GM21381 (cell line): ENCODE data around the gene SIAE.

Experiments
- ATAC-seq: cut with Tn5 transposase; IDR thresholded peaks from one replicate; pipeline ENCODE4 v1.9.1; 2021; ENCODE audit warnings: mild to moderate bottlenecking, moderate library complexity; ENCODE audit not compliant: unreplicated experiment

SIAE gene

GRCh38 chr11:124673333-124674167 lies at the start of gene SIAE, which contains the start of gene SPA17:
Gene SIAE, minus strand, starts transcription at chr11:124673739. Its CDS starts 31 bp downstream, at chr11:124673708.
Gene SPA17, plus strand, starts transcription at chr11:124673904. Its CDS starts 1,361 bp downstream, at chr11:124675265.
- peak; percentile 91 for ATAC-seq

DNA sequence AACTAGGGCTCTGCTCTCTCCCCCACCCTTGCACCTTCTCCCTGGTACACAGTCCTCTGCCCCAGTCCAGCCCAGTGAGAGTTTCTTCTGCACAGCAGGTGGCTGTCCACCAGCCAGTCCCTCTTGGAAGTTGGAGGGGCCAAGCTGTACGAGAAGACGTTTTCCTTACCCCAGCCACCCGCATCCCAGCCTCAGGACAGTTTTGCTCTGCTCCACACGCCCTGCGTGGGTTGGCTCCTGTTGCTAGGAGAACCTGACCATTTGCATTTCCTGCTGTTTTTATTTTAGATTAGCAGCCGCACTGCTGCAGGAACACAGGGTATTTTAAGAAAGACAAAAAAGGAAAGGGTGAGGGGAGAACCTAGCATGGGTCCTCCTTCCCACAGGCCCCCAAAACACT lies 48.6 kb upstream of the SIAE start:
- ATAC-seq: no peak

DNA sequence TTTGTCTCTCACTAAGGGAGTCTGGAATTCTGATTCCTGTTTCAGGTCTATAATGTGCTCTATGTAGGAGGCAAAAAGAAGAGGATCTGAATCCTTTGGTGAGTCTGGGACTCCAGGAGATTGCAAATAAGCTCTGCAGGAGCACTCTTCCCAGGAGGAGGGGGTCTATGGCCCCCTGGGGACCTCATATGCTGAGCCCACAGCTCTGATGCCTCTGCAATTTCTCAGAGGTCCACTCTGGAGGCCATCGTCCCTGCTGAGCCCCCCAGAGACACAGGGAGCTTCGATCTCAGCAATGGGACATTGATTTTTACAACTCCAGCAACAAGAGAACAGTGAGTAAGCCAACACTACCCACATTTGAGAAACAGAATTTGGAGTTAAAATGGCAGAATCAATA lies 46.0 kb upstream of the SIAE start:
- no peak for ATAC-seq

GRCh38 chr11:124718801-124719200 lies 45.3 kb upstream of the SIAE start:
- no peak for ATAC-seq

DNA sequence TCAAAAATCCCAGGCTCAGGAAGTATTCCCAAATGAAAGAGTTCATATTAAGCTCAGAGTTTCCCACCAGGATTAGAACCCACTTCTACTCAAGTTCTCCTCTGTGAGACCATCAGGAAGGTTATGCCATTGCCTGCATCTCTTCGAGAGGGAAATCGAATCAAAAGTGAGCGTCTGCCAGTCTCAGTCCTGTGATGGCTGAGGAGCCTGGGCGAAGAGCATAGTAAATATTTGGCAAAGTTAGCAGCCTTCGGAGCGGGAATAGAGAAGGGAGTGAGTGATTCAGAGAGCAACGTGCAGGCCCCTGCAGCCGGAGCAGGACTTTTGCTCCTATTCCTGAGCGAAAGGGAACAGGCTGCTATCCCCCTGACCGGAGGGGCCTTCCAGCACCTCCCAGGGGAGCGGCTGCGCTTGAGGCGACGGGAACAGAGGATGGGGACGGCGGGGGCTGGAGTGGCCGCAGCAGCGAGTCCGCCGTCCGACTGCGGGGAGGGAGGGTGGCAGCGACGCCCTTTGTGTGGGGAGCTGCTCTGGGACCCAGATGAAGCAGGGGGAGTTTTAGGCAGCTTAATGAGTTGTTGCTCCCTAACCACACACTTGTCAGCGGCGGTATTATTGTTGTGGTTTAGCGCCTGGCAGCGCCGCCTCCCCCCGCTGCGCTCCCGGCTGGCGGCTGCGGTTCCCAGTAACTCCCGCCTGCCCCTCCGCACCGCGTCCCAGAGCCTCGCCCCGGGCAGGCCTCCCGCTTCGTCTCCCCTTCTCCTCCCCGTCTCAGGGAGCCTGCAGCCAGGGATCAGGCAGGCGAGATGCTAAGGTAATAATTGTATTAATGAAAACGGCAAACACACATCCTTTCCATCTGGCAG lies 44.5 kb upstream of the SIAE start:
- no peak for ATAC-seq

GRCh38 chr11:124717421-124717785 lies 43.9 kb upstream of the SIAE start:
- ATAC-seq: peak; percentile 49

DNA sequence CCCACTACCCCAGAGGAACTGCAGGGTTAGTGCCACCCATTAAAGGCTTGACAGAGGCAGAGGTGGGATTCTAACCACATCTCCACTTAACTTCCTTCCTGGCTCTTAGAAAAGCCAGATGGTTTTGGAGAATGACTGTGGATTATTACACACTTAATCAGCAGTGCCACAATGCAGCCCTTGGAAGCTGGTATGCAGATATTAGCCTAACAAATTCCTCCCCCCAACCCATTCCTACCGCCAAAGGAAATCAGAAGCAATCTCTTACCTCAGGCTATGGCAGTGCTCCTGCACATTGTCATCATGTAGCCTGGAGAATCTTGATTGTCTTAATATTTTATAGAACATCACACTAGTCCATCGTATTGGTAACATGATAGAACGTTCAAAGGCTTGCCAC lies 43.1 kb upstream of the SIAE start:
- ATAC-seq: no peak

DNA sequence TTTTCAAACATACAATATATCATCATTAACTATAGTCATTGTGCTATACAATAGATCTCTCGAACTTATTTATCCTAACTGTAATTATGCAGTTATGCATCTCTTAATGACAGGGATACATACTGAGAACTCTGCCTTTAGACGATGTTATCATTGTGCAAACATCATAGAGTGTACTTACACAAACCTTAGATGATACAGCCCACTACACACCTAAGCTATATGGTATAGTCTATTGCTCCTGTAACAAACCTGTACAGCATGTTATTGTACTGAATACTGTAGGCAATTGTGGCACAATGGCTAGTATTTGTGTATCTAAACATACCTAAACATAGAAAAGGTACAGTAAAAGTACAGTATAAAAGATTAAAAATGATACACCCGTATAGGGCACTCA lies 38.9 kb upstream of the SIAE start:
- ATAC-seq: no peak

GRCh38 chr11:124707829-124708228 lies 34.3 kb upstream of the SIAE start:
- ATAC-seq: no peak

GRCh38 chr11:124700028-124700427 lies 26.5 kb upstream of the SIAE start:
- no peak for ATAC-seq

- no peak for ATAC-seq
These were observed 26.0 kb upstream of the SIAE start for GRCh38 chr11:124699547-124699946.

GRCh38 chr11:124693142-124693541 lies 19.6 kb upstream of the SIAE start:
- no peak for ATAC-seq

GRCh38 chr11:124682443-124682842 lies 8.9 kb upstream of the SIAE start:
- no peak for ATAC-seq

GRCh38 chr11:124681421-124681820 lies 7.9 kb upstream of the SIAE start:
- no peak for ATAC-seq

DNA sequence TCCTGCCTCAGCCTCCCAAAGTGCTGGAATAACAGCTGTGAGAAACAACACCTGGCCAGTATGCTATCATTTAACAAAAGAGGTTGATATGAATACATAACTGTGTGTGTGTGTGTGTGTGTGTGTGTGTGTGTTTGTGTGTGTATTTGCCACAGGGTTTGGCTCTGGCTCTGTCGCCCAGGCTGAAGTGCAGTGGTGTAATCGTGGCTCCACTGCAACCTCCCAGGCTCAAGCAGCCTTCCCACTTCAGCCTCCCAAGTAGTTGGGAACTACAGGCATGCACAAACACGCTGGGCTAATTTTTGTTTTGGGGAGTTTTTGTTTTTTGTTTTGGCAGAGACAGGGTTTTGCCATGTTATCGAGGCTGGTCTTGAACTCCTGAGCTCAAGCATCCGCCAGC lies 4.9 kb upstream of the SIAE start:
- ATAC-seq: no peak

GRCh38 chr11:124676386-124676785 lies 2.8 kb upstream of the SIAE start:
- no peak for ATAC-seq

DNA sequence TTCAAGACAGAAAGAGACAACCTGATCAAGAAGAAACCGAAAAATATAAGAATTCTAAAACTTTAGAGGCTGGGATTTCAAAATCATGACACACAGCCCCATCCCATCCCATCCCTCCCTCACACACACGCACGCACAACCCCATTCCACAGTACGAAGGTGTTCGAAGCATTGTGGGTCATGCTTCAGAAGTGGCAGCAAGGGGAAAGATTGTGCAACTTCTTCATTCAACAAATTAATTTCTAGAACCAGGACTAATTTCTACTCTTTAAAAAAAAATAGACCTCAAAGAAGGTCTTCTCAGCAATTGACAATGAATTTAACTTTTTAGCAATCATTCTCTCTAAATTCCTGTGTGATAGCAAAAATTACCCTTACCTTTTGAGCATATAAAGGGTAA lies 1.0 kb upstream of the SIAE start:
- no peak for ATAC-seq

DNA sequence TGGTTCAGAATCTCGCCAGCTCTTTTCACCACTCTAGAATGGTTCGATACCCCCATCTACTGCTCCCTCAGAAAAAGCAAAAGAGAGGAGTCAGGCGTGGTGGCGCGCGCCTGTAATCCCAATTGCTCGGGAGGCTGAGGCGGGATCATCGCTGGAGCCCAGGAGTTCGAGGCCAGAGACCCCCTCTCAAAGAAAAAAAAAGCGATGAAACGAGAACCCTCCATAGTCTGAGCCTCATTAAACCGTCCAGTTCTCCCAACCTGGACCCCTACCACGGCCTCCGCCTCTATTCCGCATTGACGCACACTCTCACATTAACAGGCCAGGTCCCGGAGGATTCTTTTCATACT lies 604 bp upstream of the SIAE start:
- ATAC-seq: no peak

- ATAC-seq: peak; percentile 0
These were observed 863 bp downstream of the SIAE start for GRCh38 chr11:124672536-124673215.

GRCh38 chr11:124670732-124671131 lies 2.8 kb downstream of the SIAE start:
- ATAC-seq: no peak

DNA sequence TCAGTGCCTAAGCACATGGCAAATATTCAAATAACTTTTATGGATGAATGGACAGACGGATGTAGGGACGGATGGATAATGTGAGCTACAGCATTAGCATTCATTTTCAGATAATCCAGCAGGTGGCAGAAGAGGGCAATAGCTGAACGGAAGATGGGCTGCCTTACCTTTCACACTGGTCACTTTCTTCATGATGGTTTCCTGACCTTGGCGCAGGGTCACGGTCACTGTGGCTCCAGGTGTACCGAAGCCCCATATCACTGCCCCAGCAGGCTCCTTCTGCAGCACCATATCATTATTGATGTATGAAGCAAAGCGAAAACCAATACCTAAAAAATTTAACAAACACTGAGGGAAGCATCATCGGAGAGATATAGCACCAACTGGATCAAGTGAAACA lies 4.3 kb downstream of the SIAE start:
- no peak for ATAC-seq
